ENCODE measurements around the gene B3GLCT.

- TF ChIP-seq CTCF (IDR thresholded peaks at IDR 0.05) (no peak), POLR2A (IDR thresholded peaks at IDR 0.05) (no peak), EP300 (IDR thresholded peaks at IDR 0.05) (no peak)
Observed at GRCh38 chr13:31350560-31350959, 150.8 kb downstream of the B3GLCT start.

Measured in ovary (tissue), 3 donors.